Activated CD8-positive, alpha-beta memory T cell treated with anti-CD3 and anti-CD28 coated beads for 4 hours (primary cell): ENCODE measurements around the gene TIMM23.
"Not testable (repeated sequence)": the region's sequence is repeated elsewhere in the genome, so short reads cannot be mapped to it uniquely, and the experiment has no call there.

Source experiments
- DNase-seq, 2 donors: peaks; one replicate each; pipeline ENCODE4 v3.0.0-alpha.2; 2020; ENCODE audit warnings: low read depth in 2 of 2

The TIMM23 gene, protein sequence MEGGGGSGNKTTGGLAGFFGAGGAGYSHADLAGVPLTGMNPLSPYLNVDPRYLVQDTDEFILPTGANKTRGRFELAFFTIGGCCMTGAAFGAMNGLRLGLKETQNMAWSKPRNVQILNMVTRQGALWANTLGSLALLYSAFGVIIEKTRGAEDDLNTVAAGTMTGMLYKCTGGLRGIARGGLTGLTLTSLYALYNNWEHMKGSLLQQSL

DNA sequence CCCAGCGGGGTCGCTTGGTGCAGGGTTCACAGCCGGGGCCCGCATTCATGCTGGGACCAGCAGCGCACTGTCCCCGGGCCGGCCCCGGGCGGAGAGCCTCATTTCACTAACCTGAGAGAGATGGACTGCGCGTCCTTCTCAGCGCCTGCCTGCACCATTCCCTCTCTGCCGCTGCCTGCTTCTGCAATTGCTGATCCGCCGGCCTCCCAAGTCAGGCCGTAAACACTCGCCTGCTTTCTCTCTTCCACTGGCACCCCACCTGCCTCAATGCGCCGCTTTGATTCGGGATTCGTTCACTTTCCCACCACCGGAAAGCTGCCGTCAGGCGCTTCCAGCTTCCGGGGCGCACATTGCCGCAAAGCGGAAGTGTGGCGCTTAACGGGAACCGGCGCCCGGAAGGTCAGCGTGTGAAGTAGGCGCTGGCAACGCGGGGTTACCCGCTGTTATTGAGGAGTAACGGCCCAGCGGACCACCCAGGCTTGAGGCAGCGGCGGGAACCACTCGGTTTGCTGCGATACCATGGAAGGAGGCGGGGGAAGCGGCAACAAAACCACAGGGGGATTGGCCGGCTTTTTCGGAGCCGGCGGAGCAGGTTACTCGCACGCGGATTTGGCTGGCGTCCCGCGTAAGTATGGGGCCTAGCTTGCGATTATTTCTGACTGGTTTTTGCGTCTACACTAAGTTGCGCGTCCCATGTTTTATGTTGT, at the start of gene TIMM23:
TSS of gene TIMM23 (plus strand) at position 384 of the 707 bp plus-strand sequence. CDS start at position 520, 136 bp downstream.
- peak; percentile 78 to 81 for DNase-seq

DNA sequence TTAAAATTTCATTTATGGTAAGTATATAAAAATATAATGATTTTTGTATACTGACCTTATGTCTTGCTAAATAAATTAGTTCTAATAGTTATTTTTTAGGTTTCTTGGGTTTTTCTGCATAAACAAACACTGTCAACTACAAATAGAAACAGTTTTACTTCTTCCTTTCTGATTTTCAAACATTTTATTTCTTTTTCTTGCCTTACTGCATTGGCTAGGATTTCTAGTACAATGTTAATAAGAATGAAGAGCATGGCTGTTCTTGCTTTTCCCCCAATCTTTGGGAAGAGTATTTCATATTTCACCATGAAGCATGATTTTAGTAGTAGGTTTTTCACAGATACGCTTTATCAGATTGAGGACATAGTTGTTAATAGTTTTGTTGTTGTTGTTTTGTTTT, 45.5 kb upstream of the TIMM23 start:
- DNase-seq, result not testable (repeated sequence)

DNA sequence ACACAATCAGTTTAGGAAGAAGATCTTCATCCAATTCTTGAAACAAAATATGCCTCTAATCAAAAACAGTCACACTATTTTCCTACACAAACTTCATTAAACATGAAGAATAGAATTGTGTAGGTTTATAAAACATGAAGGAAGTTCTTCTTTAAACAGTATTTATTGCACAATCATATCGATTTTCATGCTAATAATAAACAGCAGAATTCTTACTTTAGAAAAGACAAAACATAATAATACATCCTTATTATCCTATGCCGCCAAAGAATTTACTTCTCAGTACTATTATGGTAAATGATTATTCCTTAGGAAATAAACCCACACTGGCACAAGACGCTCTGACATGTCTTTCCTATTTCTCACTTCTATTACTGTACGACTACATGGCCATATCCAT, 41.0 kb upstream of the TIMM23 start:
- not testable (repeated sequence) for DNase-seq

DNA sequence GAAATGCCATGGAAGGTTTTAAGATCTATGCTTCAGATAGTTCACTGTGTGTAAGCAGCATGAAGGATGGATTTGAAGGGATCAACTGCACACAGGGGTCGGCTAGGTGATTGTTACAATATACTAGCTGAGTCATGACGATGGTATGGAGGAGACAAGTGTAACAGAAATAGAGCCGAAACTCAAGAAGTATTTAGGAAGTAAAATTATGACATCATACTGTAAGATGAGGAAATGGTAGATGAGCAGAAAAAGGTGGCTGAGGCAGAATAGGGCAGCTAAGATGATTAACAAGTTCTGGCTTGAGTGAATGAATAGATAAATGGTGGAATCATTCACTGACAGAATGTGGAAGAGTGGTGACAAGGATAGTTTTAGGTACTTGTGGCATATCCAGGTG, 37.5 kb upstream of the TIMM23 start:
- not testable (repeated sequence) for DNase-seq

DNA sequence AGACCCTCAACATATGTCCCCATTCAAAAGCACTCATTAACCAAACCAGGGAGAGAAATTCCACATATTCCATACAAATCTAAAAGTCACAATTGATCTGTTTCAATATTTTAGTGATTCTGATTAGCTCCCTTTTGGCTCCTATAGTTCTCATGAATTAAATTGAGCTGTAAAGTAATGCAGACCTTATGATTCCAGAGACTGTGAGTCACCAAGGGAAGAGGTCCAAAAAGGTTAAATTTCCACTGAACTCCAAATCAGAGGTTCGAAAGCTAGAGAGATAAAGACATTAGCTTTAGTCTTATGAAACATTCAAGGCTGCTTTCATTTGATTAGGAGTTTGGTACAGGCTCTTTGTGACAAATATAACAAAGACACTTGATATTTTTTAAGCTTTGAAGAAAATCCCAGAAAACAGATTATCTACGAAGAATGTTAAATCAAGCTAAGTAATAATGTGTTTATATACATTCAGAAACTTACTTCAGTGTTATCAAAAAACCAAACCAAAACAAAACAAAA, 33.1 kb upstream of the TIMM23 start:
- DNase-seq, result not testable (repeated sequence)

DNA sequence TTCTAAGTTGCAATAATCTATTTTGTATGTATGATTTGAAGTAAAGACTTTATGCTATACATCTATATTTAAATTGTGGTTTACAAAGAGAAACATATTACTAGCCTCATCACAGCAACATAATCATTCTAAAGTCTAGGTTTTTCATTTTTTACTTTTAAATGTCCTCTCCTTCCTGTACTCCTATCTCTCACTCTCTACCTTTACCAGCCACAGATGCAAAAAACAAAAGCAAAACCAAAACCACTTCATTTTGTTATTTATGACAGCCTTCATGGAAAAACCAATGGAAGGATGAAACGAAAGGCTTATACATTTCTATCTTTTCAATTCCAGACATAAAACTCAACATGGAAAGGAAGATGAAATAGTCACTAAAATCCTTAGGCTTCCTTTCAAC, 31.1 kb upstream of the TIMM23 start:
- not testable (repeated sequence) for DNase-seq

DNA sequence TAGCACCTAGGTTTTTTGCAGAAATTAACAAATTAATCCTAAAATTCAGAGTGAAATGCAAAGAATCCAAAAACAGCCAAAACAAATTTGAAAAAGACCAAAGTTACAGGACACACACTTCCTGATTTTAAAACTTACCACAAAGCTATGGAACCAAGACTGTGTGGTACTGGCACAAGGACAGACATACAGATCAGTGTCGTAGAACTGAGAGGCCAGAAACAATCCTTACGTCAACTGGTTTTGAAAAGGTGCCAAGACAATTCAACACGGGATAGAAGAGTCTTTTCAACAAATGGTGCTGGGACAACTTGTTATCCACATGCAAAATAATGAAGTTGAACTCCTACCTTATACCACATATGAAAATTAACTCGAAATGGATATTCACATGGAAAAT, 26.8 kb upstream of the TIMM23 start:
- not testable (repeated sequence) for DNase-seq

DNA sequence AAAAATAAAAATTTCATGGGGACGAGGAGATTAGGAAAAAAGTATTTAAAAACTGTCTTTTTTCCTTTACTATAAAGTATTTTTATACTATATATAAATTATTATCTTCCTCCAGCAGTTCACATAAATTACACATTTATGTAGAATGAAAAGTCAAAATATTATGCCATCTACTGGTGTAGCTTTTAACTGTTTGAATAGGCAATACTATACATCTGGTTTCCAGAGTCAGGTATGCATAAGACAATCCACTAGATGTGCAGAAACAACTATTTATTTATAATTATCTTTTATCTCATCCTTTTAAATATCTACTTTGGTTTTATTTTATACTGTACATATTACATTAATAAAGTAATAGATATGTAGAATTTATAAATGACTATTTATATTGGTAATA, 24.9 kb upstream of the TIMM23 start:
- not testable (repeated sequence) for DNase-seq

DNA sequence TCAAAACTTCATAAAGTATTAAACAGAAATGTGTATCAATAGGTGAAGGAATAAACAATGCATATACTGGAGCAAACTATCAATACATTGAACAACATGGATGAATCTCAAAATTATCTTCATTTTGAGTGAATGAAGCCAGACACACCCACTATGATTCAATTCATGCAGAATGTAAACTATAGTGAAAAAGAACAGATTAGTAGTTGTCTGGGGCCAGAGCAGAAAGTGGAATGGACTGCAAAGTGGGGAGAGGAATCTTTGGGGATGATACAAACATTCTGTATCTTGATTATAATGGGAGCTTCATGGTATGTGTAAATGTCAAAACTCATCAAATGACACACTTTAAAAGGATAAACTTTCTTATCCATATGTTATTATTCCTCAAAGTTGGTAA, 23.5 kb upstream of the TIMM23 start:
- DNase-seq, result not testable (repeated sequence)

DNA sequence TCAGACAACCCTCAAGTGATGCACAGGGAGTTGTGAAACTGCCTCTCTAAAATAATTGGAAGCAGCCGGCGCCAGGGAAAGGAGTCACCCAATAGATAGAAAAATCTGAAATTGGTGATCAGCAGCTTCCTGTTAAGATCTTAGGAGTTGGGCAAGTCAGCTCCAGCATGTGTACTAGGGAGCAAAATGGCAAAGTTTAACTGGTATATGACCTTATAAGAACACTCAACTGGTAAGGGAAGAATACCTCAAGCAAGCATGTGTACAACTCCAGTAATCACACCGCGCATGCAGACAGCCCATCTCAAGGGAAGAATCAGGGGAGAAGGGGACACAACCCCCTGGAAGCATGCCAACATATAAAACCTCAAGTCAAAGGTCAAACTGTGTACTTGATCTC, 17.9 kb upstream of the TIMM23 start:
- not testable (repeated sequence) for DNase-seq

DNA sequence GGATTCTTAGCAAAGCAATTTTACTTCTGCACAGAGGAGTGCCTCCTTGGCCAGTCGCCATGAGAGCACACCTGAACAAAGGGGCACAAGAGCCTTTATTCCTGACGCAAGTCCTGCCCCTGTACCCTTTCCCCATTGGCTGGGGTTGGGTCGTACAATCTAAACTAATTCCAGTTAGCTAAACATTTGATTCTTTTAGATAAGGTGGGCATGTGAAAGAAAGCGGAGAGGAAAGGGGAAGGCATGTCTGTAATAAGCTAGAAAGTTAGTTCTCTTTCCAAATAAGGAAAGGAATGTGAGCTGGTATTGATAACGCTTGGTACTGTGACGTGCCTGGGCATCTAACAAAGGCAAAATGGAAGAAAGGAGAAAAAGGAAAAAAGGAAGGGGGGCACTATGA, 15.7 kb upstream of the TIMM23 start:
- not testable (repeated sequence) for DNase-seq

DNA sequence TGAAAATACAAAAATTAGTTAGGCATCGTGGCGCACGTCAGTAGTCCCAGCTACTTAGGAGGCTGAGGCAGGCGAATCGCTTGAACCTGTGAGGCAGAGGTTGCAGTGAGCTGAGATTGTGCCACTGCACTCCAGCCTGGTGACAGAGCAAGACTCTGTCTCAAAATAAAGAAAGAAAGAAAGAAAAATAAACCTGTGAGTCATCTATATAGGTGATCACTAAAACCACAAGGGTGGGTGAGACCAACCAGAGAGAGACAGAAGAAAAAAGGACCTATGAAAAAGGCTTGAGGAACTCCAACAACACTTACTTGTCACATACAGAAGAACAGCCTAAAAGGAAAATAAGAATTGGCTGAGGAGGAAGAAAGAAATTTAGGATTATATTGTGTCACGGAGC, 14.4 kb upstream of the TIMM23 start:
- DNase-seq, result not testable (repeated sequence)

DNA sequence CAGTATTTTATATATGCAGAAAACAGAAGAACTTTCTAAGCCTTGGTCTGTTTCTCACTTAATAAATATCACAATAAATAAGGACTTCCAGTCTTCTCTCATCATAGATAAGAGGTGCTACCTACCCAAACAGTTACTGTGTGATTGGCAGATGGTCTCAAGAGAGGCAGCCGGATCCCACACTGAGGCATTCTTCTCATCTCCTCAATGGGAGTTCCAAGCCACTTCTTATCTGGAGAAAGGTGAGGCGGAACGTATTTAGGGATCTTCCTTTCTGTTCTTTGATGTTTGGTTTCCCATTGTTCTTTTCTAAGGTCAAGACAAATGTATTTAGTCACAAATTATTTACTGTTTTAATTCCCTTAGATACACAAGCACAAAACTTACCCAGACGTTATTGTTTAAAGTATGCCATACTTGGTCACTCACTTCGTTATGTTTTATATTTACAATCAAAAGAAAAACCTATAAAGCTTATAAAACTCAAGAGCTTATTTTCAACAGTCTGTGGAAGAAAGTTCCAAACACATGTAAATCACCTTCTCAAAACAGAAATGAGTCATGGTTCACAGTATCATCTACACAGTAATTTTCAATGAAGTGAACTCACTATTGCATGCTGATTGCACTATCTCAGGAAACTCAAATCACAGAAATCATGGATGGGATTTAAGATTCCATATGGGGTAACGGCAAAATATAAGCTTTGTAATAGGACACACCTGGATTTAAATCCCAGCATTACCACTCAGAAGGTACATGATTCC, 9.4 kb upstream of the TIMM23 start:
- not testable (repeated sequence) for DNase-seq

DNA sequence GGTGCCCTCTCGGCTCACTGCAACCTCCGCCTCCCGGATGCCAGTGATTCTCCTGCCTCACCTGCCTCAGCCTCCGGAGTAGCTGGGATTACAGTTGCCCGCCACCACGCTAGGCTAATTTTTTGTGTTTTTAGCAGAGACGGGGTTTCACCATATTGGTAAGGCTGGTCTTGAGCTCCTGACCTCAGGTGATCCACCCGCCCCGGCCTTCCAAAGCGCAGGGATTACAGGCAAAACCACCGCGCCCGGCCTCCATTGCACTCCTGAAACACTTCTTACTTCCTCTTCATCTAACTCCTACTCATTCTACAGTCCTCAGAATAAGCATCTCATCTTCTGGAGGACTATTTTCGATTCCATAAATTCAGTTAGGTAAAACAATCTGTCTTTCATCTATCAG, 1.3 kb upstream of the TIMM23 start:
- DNase-seq, result not testable (repeated sequence)

DNA sequence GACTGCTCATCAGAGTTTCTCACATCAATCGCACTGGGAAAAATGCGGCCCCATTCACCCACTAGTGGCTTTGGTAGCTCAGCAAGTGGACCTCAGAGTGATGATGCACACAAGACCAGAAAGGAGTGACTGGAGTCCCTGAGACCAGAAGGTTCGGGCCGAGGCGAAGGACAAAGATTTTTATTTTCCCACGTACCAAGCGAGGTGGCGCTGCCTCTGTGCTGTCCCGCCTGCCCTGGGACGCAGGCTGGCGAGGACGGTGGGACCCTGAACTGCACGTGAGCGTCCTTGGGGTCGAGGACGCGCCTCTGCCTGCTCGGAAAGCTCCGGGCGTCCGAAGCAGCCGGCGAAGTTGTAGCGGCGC, 565 bp upstream of the TIMM23 start:
- DNase-seq, result not testable (repeated sequence)

DNA sequence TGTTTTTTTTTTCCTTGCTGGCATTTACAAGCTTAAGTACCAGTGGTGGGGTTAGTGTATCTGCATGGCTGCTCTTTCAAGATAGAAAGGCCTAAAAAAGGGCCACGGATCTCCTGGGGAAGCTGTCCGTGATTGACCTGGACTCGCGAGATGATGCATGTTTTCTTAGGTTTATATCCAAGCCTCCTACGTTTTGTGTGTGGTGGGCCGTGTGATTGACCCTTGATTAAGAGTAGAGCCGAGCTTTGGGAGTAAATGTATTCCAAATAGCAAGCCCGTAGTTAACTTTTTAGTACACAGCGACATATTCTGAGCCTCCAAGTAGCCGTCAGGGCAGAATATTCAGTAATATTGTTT, 502 bp downstream of the TIMM23 start:
- not testable (repeated sequence) for DNase-seq

DNA sequence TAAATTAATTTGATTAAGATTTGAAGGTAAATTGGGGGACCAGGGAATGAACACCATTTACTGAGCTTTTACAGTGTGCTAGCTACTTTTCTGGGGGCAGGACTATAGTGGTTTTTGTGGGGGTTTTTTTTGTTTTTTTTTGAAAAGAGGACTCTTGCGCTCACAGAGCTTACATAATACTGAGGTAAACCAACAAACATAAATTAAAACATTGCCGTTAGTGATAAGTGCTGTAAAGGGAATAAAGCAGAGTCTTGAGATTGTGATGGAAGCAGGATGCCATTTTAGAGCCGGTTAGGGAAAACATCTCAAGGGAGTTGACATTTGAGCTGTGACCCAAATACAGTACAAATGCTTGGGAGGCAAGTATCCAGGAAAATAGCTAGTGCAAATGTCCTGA, 1.8 kb downstream of the TIMM23 start:
- not testable (repeated sequence) for DNase-seq

DNA sequence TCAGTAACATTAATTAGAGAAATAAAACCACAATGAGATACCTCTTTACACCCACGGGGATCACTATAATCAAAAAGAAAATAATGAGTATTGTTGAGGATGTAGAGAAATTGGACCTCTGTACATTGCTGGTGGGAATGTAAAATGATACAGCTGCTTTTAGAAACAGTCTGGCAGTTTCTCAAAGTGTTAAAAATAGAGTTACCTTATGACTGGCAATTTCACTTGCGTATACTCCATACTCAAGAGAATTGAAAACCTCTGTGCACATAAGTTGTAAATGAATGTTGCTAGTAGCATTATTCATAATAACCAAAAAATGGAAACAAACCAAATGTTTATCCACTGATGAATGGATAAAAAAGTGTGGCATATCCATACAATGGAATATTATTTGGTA, 6.3 kb downstream of the TIMM23 start:
- DNase-seq, result not testable (repeated sequence)

DNA sequence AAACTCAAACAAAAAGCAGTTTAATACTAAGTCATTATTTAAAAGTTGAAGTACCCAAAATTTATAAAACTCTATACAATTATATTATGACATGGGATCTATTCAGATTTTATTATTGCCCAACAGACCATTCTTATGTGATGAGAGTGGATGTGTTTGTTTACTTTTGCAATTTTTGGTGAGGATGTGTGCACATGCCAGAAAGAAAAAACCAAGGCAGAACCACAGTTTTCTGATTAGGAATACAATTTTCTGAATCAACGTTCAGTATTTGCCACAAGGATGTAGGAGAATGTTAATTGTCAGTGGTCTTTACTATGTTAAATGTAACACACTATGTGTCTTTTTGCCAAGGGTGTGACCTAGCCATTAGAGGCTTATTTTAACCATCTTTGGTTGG, 9.1 kb downstream of the TIMM23 start:
- not testable (repeated sequence) for DNase-seq

DNA sequence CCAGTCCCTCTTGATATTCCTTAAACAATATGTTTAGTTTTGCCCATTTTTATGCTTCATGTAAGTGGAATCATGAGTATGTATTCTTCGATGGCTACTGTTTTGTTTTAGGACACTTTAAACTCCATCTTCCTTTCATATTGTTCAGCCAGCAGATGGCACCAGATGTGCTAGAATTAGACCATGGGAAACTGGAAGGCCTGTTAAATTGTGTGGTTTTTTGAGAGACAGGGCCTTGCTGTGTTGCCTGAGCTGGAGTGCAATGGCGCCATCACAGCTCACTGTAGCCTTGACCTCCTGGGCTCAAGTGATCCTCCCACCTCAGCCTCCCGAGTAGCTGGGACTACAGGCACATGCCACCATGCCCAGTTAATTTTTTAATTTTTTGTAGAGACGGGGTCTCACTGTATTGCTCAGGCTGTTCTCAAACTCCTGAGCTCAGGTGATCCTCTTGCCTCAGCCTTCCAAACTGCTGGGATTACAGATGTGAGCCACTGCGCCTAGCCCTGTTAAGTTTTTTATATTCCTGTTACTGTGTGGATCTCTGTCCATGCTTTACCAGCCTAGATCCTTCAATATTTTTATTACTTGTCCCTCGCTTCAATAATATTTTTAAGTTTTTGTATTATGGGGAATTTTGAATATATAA, 11.4 kb downstream of the TIMM23 start:
- peak in 1 of 2 donors; percentile 19 for DNase-seq

DNA sequence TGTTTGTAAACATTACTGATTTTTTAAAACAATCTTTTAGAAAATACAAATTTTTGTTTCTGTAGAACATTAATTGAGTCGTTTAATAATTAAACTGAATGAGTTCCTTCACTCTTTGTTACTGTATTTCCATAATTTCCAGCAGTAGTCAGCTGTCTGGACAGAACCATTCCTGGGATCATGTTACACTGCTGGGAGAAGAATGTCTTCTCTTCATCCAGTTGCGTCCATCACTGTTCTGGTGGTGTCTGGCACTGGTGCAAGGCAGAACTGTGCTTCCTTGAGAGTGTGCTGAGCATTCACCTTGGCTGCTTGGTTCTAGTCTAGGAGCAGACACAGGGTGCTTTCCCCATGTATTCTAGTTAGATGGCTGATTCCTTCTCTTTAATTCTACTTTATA, 12.2 kb downstream of the TIMM23 start:
- DNase-seq, result not testable (repeated sequence)

DNA sequence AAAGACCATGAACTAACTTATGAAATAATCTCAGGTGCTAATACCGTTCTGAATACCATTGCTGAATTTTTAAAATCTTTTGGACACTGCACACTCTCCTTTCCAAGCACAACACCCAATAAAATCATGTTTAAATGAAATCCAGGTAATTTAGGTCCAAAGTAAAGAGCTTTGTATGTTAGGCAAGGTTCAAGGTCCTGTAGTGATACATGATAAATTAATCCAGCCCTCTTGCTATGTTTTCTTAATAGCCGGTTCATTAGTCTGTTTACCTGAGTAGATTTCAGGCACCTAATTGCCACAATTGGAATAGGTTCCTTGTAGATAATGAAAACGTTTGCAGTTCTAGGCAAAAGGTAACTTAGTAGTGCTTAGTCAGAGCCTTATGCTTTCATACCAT, 13.3 kb downstream of the TIMM23 start:
- not testable (repeated sequence) for DNase-seq
